Retinal pigment epithelial cell (primary cell): ENCODE results near the gene POLN.

Experiments used
- DNase-seq: peaks from one replicate; pipeline ENCODE4 v3.0.0-alpha.2; 2010; ENCODE audit warnings: low read depth
- H3K4me3 ChIP-seq: 2 replicates; pipeline ENCODE4 v1.5.1; 2011; ENCODE audit warnings: mild to moderate bottlenecking, low read length, control low read depth, moderate library complexity
- CTCF ChIP-seq: conservative IDR thresholded peaks from 2 replicates; pipeline ENCODE4 v1.5.1; 2011; ENCODE audit warnings: low read depth, low read length, control low read depth, inconsistent platforms

Gene POLN

GRCh38 chr4:2241410-2242353 is at the start of gene POLN, which contains the start of gene HAUS3:
Gene POLN (minus strand): TSS chr4:2242121. CDS start chr4:2229231, 12,890 bp downstream.
Gene HAUS3 (minus strand): TSS chr4:2242121. CDS start chr4:2240946, 1,175 bp downstream.
- H3K4me3 ChIP-seq, result peak within 1 kb of the TSS; percentile 85
- peak; percentile 89 for DNase-seq
- TF ChIP-seq CTCF, result no peak

- no peak overlapping the region for H3K4me3 ChIP-seq
- no peak for DNase-seq
- no peak for TF ChIP-seq CTCF
Measured at GRCh38 chr4:2290974-2291704, 49.2 kb upstream of the POLN start.

- no peak for TF ChIP-seq CTCF
- no peak for DNase-seq
- no peak overlapping the region for H3K4me3 ChIP-seq
Measured at GRCh38 chr4:2290488-2290887, 48.6 kb upstream of the POLN start.

- DNase-seq, result no peak
- no peak for TF ChIP-seq CTCF
- no peak overlapping the region for H3K4me3 ChIP-seq
Measured at GRCh38 chr4:2289955-2290333, 48.0 kb upstream of the POLN start.

GRCh38 chr4:2289311-2289954 is 47.5 kb upstream of the POLN start:
- no peak overlapping the region for H3K4me3 ChIP-seq
- no peak for TF ChIP-seq CTCF
- no peak for DNase-seq

- no peak overlapping the region for H3K4me3 ChIP-seq
- no peak for DNase-seq
Measured at GRCh38 chr4:2288051-2288541, 46.2 kb upstream of the POLN start.

More at GRCh38 chr4:2288051-2288541, 46.2 kb upstream of the POLN start:
- TF ChIP-seq CTCF, result no peak
